PC-9 (cell line): ENCODE results near the gene MDM4. TPM values are rescaled to one million over a fixed set of nuclear protein-coding genes. Genes with fewer than 3 reads are reported as not detected.
A peak's percentile ranks its signal among the peaks of the same experiment; 100 is the strongest.
"Not testable (repeated sequence)": the region's sequence is repeated elsewhere in the genome, so short reads cannot be mapped to it uniquely, and the experiment has no call there.

ENCODE experiments used
- BruUV-seq: library from RNA; stranded (reverse); fragments of 400-500 nt; replicated peaks from 2 replicates; lab custom pipeline; 2021; lab: Mats Ljungman, UMichigan
- CTCF ChIA-PET: fragments of 300-600 bp; sonication (Branson Sonifier 250); formaldehyde crosslinking; loops from one replicate; lab custom pipeline; 2022; ENCODE audit warnings: antibody characterized with exemption; lab: Charles Lee
- POLR2A ChIA-PET: fragments of 300-600 bp; sonication (Branson Sonifier 250); formaldehyde crosslinking; loops from one replicate; lab custom pipeline; 2022; ENCODE audit warnings: antibody characterized with exemption; ENCODE audit not compliant: unreplicated experiment; lab: Charles Lee
- DNase-seq, 2 experiments: peaks; one replicate each; pipeline versions ENCODE4 v3.0.0 to v3.0.0-alpha.2; 2015 to 2022; ENCODE audit warnings: mixed read lengths in 1 of 2
- H2AFZ ChIP-seq: fragments of 200-600 bp; sonication (generic); 2 replicates; pipeline ENCODE4 v1.8.1; 2017; ENCODE audit warnings: antibody characterized with exemption
- H3F3A ChIP-seq: fragments of 200-600 bp; sonication (generic); 2 replicates; pipeline ENCODE4 v1.8.1; 2017; ENCODE audit warnings: antibody characterized with exemption, mild to moderate bottlenecking, low read depth; ENCODE audit not compliant: insufficient read depth
- H3K27ac ChIP-seq: fragments of 200-600 bp; sonication (generic); 2 replicates; pipeline ENCODE4 v1.6.1; 2016; ENCODE audit warnings: mixed run types
- H3K27me3 ChIP-seq: fragments of 200-600 bp; sonication (generic); 2 replicates; pipeline ENCODE4 v1.6.1; 2016; ENCODE audit warnings: low read depth, mixed run types; ENCODE audit not compliant: insufficient read depth
- H3K36me3 ChIP-seq: fragments of 200-600 bp; sonication (generic); 2 replicates; pipeline ENCODE4 v1.6.1; 2016; ENCODE audit warnings: low read depth, mixed run types
- H3K4me1 ChIP-seq: fragments of 200-600 bp; sonication (generic); replicated peaks from 2 replicates; pipeline ENCODE4 v1.6.1; 2016; ENCODE audit warnings: mixed run types; ENCODE audit not compliant: insufficient read depth
- H3K4me2 ChIP-seq: fragments of 200-600 bp; sonication (generic); 2 replicates; pipeline ENCODE4 v1.6.1; 2017; ENCODE audit warnings: mixed run types
- H3K4me3 ChIP-seq: fragments of 200-600 bp; sonication (generic); 2 replicates; pipeline ENCODE4 v1.6.1; 2016; ENCODE audit warnings: mixed run types
- H3K79me2 ChIP-seq: fragments of 200-600 bp; sonication (generic); 2 replicates; pipeline ENCODE4 v1.6.1; 2017; ENCODE audit warnings: low read depth, mixed run types
- H3K9me2 ChIP-seq: fragments of 200-600 bp; sonication (generic); 2 replicates; pipeline ENCODE4 v1.8.1; 2017; ENCODE audit warnings: mild to moderate bottlenecking; ENCODE audit not compliant: insufficient read depth
- H3K9me3 ChIP-seq: fragments of 200-600 bp; sonication (generic); 2 replicates; pipeline ENCODE4 v1.8.1; 2016; ENCODE audit warnings: low read depth; ENCODE audit not compliant: insufficient read depth
- H4K20me1 ChIP-seq: fragments of 200-600 bp; sonication (generic); 2 replicates; pipeline ENCODE4 v1.8.1; 2017; ENCODE audit not compliant: insufficient read depth
- EZH2 ChIP-seq: fragments of 200-600 bp; sonication (generic); IDR thresholded peaks from 2 replicates; pipeline ENCODE4 v1.8.0; 2017; ENCODE audit warnings: antibody characterized with exemption, low read depth
- intact Hi-C: fragments of 100-400 bp; cut with micrococcal nuclease; formaldehyde crosslinking; loops from one replicate; pipeline ENCODE4 v1.10.0; 2022; ENCODE audit not compliant: unreplicated experiment
- total RNA-seq: library from RNA; stranded (reverse); gene quantifications from 2 replicates; pipeline ENCODE4 v1.2.3, GENCODE V29; 2021
- TF ChIP-seq, protein P1 (sequence below): fragments of 200-600 bp; sonication (generic); conservative IDR thresholded peaks from 2 replicates; pipeline ENCODE4 v1.6.1; 2017; ENCODE audit warnings: mixed run types, antibody characterized with exemption, mild to moderate bottlenecking, moderate library complexity

Gene MDM4
- total RNA-seq, 1 experiment from 2014 or later, result 69.2 TPM

DNA sequence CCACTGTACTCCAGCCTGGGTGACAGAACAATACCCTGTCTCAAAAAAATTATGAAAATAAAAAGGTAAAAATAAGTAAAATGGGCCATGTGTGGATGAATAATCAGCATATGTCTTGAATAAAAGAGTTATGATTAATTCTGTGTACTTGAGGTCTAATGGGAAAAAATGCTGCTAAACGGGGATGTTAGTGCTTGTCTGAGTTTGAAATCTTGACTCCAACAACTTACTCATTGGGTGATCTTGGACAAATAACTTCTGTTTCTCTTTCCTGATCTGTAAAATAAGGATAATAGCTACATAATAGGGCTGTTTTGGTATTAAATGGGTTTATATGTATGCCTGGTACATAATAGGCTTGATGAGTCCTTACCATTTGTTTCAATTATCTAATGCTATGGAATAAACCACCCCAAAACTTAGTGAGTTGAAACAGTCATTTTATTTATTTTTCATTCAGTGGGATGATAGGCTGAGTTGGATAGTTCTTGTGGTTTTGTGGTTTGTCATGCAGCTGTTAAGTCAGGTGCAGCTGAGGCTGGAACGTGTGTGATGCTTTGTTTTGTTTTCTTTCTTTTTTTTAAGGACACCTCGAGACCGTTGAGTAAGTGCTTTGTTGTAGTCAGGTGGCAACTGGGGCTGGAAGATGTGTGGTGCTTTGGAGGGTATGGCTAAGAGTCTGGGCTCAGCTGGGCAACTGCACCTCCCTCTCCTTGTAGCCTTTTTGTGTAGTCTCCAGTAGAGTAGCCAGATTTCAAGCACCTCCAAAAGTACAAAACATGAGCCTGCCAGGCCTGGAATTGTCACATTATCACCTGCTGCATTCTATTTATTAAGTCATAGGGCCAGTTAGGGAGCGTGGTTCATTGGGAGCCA lies 4.9 kb downstream of the MDM4 start:
- H3K36me3 ChIP-seq, result peaks cover 63% of the 10 kb centered on the region
- no TSS peak for BruUV-seq
- H3K27me3 ChIP-seq, result no peaks in the 10 kb centered on the region
- H3K79me2 ChIP-seq, result peaks cover 82% of the 10 kb centered on the region
- ChIA-PET POLR2A (no interaction called here), CTCF (no interaction called here)
- TF ChIP-seq, protein P1, sequence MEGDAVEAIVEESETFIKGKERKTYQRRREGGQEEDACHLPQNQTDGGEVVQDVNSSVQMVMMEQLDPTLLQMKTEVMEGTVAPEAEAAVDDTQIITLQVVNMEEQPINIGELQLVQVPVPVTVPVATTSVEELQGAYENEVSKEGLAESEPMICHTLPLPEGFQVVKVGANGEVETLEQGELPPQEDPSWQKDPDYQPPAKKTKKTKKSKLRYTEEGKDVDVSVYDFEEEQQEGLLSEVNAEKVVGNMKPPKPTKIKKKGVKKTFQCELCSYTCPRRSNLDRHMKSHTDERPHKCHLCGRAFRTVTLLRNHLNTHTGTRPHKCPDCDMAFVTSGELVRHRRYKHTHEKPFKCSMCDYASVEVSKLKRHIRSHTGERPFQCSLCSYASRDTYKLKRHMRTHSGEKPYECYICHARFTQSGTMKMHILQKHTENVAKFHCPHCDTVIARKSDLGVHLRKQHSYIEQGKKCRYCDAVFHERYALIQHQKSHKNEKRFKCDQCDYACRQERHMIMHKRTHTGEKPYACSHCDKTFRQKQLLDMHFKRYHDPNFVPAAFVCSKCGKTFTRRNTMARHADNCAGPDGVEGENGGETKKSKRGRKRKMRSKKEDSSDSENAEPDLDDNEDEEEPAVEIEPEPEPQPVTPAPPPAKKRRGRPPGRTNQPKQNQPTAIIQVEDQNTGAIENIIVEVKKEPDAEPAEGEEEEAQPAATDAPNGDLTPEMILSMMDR, result no peak
- no peak for TF ChIP-seq EZH2
- peaks cover 7% of the 10 kb centered on the region for H3K4me1 ChIP-seq
- DNase-seq, result no peak
- H3K4me3 ChIP-seq, result no peak overlapping the region
- no peak overlapping the region for H3K27ac ChIP-seq
- peaks cover 21% of the 10 kb centered on the region; the same call in 1 of the 2 replicates for H3F3A ChIP-seq
- no peak overlapping the region for H3K4me2 ChIP-seq
- peaks cover 22% of the 10 kb centered on the region for H3K9me3 ChIP-seq
- intact Hi-C loops, result no loop called here
- H4K20me1 ChIP-seq, result no peaks in the 10 kb centered on the region
- no peaks in the 10 kb centered on the region for H3K9me2 ChIP-seq
- H2AFZ ChIP-seq, result no peak overlapping the region

GRCh38 chr1:204521941-204522521 lies 5.8 kb downstream of the MDM4 start:
- H3K79me2 ChIP-seq, result peaks cover 77% of the 10 kb centered on the region
- H3K4me1 ChIP-seq, BruUV-seq, H3K27me3 ChIP-seq, H3K4me2 ChIP-seq, intact Hi-C loops, H3K27ac ChIP-seq, H3K9me2 ChIP-seq, H3K4me3 ChIP-seq, POLR2A ChIA-PET, H4K20me1 ChIP-seq, DNase-seq, H2AFZ ChIP-seq: not testable (repeated sequence)
- CTCF ChIA-PET, result interaction anchor here (0.6 kb wide), 1 partner anchor 75 kb away, joined by 3 read pairs; no protein-coding TSS in a partner anchor
- H3F3A ChIP-seq, result peaks cover 17% of the 10 kb centered on the region; the same call in 1 of the 2 replicates
- H3K36me3 ChIP-seq, result peaks cover 71% of the 10 kb centered on the region
- H3K9me3 ChIP-seq, result peaks cover 22% of the 10 kb centered on the region

DNA sequence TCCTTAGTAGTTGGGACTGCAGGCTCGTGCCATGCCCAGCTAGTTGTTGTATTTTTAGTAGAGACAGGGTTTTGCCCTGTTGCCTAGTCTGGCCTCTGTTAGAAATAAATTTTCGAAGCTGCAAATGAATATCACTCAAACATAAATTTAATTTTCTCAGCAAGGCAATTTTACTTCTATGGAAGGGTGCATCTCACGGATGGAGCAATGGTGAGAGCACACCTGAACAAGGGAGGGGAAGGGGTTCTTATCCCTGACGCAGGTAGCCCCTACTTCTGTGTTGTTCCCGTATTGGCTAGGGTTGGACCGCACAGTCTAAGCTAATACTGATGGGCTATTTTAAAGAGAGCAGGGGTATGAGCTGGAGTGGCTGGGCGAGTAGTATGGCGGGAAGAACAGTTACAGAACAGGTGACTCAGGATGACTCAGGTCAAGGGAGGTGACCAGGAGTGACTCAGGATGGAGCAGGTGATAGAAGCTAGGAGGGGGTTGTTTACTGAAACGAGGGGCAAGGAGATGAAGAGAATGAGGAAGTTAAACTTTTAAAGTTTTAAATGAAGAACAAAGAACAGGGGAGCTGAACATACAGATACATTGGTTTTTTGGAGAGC lies 7.5 kb downstream of the MDM4 start:
- Histone ChIP-seq H3K79me2 (peaks cover 60% of the 10 kb centered on the region), H3K36me3 (peaks cover 76% of the 10 kb centered on the region), H4K20me1 (no peaks in the 10 kb centered on the region), H3K4me3 (no peak overlapping the region), H3K27ac (0 out of 2 replicates have a peak overlapping the region, but pooled peaks have one; percentile 24), H3K9me3 (peaks cover 22% of the 10 kb centered on the region), H3K9me2 (no peaks in the 10 kb centered on the region), H3K27me3 (no peaks in the 10 kb centered on the region), H3K4me1 (no peaks in the 10 kb centered on the region), H2AFZ (no peak overlapping the region), H3K4me2 (no peak overlapping the region), H3F3A (peaks cover 17% of the 10 kb centered on the region; the same call in 1 of the 2 replicates)
- POLR2A ChIA-PET, result no interaction called here
- no TSS peak for BruUV-seq
- peak; percentile 19 to 57 for DNase-seq
- CTCF ChIA-PET, result no interaction called here
- intact Hi-C loops, result no loop called here
- TF ChIP-seq, protein P1, result no peak
- no peak for TF ChIP-seq EZH2
